ENCODE results near the gene POU5F1.
A peak's percentile ranks its signal among the peaks of the same experiment; 100 is the strongest.
"Not testable (repeated sequence)": the region's sequence is repeated elsewhere in the genome, so short reads cannot be mapped to it uniquely, and the experiment has no call there.

The POU5F1 gene

DNA sequence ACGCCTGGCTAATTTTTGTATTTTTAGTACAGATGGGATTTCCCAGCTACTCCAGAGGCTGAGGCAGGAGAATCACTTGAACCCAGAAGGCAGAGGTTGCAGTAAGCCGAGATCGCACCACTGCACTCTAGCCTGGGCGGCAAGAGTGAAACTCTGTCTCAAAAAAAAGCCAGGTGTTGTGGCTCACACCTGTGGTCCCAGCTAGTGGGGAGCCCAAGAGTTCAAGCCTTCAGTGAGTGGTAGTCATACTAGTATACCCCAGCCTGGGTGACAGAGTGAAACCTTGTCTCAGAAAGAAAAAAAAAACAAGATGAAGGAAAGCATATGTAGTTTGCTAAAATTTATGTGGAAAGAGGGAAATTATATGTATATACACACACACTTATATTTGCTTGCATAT, 20.0 kb upstream of the POU5F1 start:
- DNase-seq, result no peak

DNA sequence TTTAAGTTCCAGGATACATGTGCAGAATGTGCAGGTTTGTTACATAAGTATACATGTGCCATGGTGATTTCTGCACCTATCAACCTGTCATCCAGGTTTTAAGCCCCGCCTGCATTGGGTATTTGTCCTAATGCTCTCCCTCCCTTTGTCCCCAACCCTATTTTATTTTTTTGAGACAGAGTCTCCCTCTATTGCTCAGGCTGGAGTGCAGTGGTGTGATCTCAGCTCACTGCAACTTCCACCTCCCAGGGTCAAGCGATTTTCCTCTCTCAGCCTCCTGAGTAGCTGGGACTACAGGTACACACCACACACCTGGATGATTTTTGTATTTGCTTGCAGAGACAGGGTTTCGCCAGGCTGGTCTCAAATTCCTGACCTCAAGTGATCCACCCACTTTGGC, 18.7 kb upstream of the POU5F1 start:
- not testable (repeated sequence) for DNase-seq

DNA sequence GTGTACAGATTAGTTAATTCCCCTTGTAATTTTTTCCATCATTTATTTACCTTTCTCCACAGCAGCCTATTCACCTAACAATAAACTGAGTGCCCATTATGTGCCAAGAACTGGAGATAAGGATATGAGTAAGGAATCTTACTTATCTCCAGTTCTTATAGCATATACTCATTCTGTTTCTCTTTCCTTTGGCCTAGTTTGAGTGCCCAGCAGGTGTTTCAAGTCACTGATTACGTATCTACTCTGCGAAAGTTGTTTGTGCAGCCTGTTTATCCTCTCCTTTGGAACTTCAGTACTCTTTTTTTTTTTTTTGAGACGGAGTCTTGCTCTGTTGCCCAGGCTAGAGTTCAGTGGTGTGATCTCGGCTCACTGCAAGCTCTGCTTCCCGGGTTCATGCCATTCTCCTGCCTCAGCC, 17.3 kb upstream of the POU5F1 start:
- no peak for DNase-seq

GRCh38 chr6:31186052-31186734, 15.7 kb upstream of the POU5F1 start:
- no peak for DNase-seq

GRCh38 chr6:31185695-31186051, 15.2 kb upstream of the POU5F1 start:
- not testable (repeated sequence) for DNase-seq

DNA sequence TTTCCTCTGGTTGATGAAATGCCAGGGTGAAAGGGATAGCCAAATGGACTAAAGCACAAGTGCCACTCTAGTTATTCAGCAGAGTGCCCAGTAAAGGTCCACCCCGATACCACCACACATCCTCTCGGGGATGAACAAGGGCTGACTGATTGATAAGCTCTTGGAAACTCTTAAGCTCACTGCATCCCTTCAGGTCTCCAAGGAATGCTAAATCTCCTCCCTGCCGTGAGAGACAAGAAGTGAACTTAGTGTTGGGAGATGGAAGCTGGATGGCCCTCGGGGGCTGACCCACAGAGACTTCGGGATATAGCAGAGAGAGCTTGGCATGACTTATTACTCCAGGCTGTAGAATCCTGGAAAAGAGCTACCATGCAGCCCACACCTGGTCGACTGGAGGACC, 13.4 kb upstream of the POU5F1 start:
- DNase-seq, result not testable (repeated sequence)

DNA sequence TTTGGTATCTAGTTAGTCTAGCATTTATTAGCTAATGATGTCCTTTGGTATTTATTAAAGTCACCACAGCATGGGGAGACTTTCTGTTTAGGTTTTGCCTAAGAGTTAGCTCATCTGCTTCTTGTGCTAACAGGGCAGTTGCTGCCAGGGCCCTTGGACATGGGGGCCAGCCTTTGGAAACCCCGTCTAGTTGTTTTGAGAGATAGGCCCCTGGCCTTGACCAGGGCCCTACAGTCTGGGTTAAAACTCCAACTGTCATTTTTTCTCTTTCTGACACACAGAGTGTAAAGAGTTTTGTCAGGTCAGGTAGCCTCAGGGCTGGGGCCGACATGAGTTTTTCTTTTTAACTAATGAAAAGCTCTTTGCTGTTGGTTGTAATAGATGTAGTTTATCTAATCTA, 12.8 kb upstream of the POU5F1 start:
- not testable (repeated sequence) for DNase-seq

- peak; percentile 66 for DNase-seq
Observed at GRCh38 chr6:31180500-31180899, 10.0 kb upstream of the POU5F1 start.

DNA sequence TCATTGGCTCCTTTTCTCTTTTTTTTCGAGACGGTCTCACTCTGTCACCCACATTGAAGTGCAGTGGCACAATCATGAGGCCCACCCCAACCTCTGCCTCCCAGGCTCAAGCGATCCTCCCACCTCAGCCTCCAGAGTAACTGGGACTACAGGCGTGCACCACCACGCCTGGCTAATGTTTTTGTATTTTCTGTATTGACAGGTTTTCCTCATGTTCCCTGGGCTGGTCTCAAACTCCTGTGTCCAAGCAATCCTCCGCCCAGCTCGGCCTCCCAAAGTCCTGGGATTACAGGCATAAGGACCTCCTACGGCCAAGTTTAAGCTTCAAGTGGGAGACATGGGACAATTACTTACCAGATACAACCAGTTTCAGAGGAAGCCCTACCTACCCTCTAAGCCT, 9.4 kb upstream of the POU5F1 start:
- DNase-seq, result no peak

GRCh38 chr6:31179042-31179386, 8.5 kb upstream of the POU5F1 start:
- DNase-seq, result no peak

DNA sequence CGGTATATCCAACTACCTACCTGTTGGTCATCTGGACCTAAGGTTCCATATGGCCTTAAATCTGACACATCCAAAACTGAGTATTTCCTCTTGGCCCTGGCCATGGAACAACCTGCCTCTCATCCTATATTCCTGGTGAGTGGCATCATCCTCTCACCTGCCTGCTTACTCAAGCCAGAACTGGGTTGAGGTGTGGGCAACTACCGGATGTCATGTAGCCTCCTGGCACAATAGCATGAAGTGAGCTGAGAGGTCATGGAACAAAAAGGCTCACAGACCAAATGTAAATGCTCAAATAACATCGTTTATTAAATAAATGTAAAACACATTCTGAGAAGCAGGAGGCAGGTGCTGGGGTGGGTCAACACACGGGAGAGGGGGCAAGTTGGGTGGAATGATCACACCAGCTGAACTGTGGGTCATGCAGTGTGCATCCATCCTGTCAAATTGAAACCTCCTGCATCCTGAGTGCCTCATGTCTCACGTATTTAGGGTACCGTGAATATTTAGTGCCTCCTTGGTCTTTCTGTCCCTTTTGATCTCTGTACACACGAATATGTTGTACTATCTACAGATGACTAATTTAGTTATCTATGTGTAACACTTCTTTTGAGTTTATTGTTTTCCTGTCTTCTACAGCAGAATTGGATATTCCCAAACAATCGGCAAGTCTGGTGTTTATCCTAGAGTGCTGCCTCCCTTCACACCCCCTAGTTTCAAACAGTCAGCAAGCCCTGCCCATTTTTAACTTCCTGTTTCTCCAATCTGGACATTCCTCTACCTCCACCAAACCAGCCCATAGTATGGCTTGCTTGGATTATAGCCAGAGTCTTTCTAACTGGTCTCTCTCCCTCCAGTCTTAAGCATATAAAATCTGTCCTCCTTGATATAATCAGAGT, 7.9 kb upstream of the POU5F1 start:
- no peak for DNase-seq

GRCh38 chr6:31175971-31176370, 5.5 kb upstream of the POU5F1 start:
- no peak for DNase-seq

- no peak for DNase-seq
Observed at GRCh38 chr6:31174378-31174777, 3.9 kb upstream of the POU5F1 start.

GRCh38 chr6:31173406-31173805, 2.9 kb upstream of the POU5F1 start:
- no peak for DNase-seq

DNA sequence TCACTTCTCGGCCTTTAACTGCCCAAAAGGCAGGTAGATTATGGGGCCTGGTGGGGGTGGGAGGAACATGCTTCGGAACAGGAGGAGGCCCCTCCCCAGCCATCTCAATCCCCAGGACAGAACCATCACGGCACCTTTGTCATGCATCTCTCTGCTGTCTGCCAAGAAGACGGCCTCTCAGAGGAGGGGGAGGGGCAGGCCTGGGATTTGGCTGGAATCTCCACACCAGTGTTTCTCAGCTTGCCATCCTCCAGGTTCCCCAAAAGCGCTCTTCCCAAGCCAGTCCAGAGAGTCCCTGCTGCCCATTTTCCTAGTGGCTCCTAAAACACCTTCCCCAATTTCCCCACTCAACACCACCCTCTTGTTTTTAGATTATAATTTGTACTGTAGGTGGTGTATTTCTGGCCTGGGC, 2.5 kb upstream of the POU5F1 start:
- DNase-seq, result no peak

- no peak for DNase-seq
Observed at GRCh38 chr6:31171931-31172905, 1.7 kb upstream of the POU5F1 start.

DNA sequence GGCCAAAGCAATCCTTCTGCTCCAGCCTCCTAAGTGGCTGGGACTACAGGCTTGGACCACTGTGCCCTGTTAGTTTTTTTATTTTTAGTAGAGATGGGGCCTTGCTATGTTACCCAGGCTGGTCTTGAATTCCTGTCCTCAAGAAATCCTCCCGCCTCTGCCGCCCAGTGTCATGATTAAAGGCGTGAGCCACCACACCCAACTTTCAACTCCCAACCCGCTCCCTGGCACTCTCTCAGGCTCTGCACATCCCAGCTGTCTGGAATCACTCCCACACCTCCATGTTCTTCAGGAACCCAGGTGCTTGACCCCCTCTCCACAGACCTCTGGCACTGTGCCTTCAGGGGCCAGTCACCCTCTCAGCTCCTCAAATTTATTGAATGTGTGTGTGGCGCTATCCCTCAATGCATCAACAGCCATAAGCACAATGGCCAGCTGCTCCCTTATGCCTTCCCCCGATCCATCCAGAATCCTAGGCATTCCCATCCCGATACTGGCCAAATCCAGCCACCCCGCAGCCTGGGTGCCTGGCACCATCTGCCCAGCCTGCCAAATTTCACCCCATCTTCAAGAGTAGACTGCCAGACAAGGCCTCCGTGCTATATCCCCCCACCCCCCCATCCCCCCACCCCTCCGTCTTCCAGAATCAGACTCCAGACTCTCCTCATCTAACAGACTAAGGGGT, 647 bp upstream of the POU5F1 start:
- no peak for DNase-seq

GRCh38 chr6:31169858-31170599, 453 bp downstream of the POU5F1 start:
- not testable (repeated sequence) for DNase-seq

- no peak for DNase-seq
Observed at GRCh38 chr6:31169123-31169857, 1.2 kb downstream of the POU5F1 start.

- no peak for DNase-seq
Observed at GRCh38 chr6:31168606-31169005, 1.9 kb downstream of the POU5F1 start.

- DNase-seq, result no peak
Observed at GRCh38 chr6:31165986-31166385, 4.5 kb downstream of the POU5F1 start.

Measured in stimulated activated CD8-positive, alpha-beta memory T cell treated with anti-CD3 and anti-CD28 coated beads, Interleukin-4, amount 100 ng/mL, for 48 hours (primary cell).